Skeletal muscle tissue (tissue), 4 donors: ENCODE data around the gene IFNA7. TPM values are rescaled to one million over a fixed set of nuclear protein-coding genes. Genes with fewer than 3 reads are reported as not detected.
"Not testable (repeated sequence)": the region's sequence is repeated elsewhere in the genome, so short reads cannot be mapped to it uniquely, and the experiment has no call there.

Source experiments
- H3K27ac ChIP-seq: one replicate; pipeline ENCODE4 v1.7.0; 2013; ENCODE audit warnings: mild to moderate bottlenecking, low read depth, low read length, inconsistent platforms
- H3K27me3 ChIP-seq, 3 donors: one replicate each; pipeline ENCODE4 v1.7.0; 2013; ENCODE audit warnings: low read length in 3 of 3; ENCODE audit not compliant: control insufficient read depth in 3 of 3, insufficient read depth in 3 of 3
- H3K36me3 ChIP-seq, 3 donors: one replicate each; pipeline ENCODE4 v1.7.0; 2013; ENCODE audit warnings: low read length in 3 of 3; ENCODE audit not compliant: control insufficient read depth in 3 of 3, insufficient read depth in 3 of 3
- H3K4me1 ChIP-seq, 3 donors: one replicate each; pipeline ENCODE4 v1.7.0; 2013; ENCODE audit warnings: low read length in 3 of 3, mild to moderate bottlenecking in 3 of 3; ENCODE audit not compliant: control insufficient read depth in 3 of 3, insufficient read depth in 3 of 3
- H3K4me3 ChIP-seq, 3 donors: one replicate each; pipeline ENCODE4 v1.7.0; 2013; ENCODE audit warnings: low read length in 3 of 3
- H3K9ac ChIP-seq, 3 donors: one replicate each; pipeline ENCODE4 v1.7.0; 2013; ENCODE audit warnings: low read length in 3 of 3, mild to moderate bottlenecking in 3 of 3, moderate library complexity in 2 of 3, low read depth in 1 of 3
- H3K9me3 ChIP-seq, 3 donors: one replicate each; pipeline ENCODE4 v1.7.0; 2013; ENCODE audit warnings: low read length in 3 of 3; ENCODE audit not compliant: control insufficient read depth in 3 of 3
- total RNA-seq: library from RNA; depleted of rRNA; stranded (reverse); fragments of >200 nt; gene quantifications from one replicate; pipeline ENCODE4 v1.2.3, GENCODE V29; 2014
- donor health status: Osteomylitis.

IFNA7 gene
- total RNA-seq, 1 donor from 2014 or later = not detected

DNA sequence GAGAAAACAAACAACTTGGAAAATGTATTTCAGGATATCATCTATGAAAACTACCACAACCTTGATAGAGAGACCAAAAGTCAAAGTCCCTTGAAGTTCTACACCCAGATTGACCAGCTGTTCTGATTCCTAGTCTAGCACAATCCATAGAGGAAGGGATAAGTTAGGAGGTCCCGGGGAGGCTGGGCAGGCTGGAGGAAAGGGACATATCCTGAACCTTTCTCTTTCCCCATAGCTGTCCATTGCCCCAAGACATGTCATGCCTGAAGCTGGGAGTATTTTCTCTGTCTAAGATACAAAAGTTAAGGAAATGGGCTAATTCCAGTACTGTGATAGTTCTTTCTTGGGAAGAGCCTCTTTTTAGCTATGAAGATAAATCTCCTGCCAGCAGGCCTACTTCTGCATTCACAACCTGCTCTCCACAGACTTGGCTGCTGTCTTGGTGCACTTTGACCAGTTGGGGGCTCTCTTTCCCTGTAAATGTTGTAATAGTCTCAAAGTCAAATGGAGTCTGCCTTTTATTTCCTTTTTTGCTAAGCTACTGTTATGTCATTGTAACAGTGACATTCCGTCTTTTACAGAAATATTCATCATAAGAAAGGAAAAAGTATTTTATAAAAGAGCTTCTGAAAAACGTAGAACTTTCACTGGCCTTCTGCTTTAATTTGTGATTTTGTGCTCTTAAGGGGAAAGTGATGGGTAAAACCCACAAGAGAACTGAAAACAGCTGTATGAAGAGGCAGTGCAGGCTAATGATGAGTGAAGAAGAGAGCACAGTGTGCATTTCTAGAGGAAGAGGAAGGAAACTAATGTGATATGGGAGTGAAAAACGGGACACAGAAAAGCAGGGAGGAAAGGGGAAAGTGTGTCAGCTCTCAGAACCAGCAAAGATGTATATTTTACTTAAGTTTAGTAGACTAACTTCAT lies 18.9 kb downstream of the IFNA7 start:
- H3K9me3 ChIP-seq, H3K27ac ChIP-seq, H3K4me3 ChIP-seq, H3K4me1 ChIP-seq, H3K36me3 ChIP-seq, H3K9ac ChIP-seq, H3K27me3 ChIP-seq: not testable (repeated sequence)

DNA sequence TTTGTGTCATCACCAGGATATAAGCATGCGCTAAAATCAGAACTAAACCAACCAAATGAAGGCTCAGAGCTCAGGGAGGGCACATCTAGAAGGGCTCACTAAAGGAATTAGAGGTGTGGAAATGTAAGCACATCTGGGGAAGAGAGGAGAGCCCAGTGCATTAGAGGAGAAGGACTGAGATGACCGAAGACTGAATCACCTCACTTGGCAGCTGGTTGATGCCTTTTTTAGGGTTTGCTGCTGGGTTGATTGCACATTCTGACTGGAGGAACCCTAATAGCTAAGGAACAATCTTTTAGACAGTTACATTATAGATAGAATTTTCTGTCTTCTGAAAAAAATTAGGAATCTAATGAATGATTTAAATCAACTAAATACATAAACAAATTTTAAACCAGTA lies 27.3 kb downstream of the IFNA7 start:
- H3K27me3 ChIP-seq = no peaks in the 10 kb centered on the region
- no peak overlapping the region for H3K9ac ChIP-seq
- no peak overlapping the region for H3K4me3 ChIP-seq
- H3K27ac ChIP-seq = no peak overlapping the region
- H3K36me3 ChIP-seq = no peaks in the 10 kb centered on the region
- no peaks in the 10 kb centered on the region for H3K4me1 ChIP-seq
- no peaks in the 10 kb centered on the region for H3K9me3 ChIP-seq

DNA sequence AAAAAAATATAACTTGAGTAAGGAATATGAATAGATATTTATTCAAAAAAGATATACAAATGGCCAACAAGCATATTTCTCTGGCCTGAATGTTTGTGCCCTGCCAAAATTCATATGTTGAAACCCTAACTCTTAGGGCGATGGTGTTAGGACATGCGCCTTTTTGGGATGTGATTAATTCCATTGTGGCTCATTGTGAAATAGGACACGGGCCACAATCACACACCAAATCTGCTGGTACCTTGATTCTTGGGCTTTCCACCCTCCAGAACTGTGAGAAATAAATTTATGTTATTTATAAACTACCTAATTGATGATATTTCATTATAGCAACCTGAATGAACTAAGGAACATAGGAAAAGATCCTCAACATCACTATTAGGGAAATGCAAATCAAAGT lies 29.8 kb downstream of the IFNA7 start:
- Histone ChIP-seq H3K9me3 (no peaks in the 10 kb centered on the region), H3K36me3 (no peaks in the 10 kb centered on the region), H3K9ac (no peak overlapping the region), H3K4me1 (no peaks in the 10 kb centered on the region), H3K27me3 (no peaks in the 10 kb centered on the region), H3K27ac (no peak overlapping the region), H3K4me3 (no peak overlapping the region)

DNA sequence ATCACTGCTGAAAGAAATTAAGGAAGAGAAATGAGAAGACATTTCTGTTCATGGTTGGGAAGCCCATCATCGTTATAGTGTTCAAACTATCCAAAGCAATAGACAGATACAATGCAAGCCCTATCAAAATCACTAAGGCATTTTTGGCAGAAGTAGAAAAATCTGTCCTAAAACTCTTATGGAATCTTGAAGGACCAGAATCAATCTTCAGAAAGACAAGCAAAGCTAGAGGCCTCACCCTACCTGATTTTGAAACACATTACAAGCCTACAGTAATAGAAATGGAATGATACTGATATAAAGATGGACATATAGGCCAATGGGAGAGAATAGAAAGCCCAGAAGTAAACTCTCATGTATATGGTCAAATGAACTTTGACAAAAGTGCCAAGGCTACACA lies 30.7 kb downstream of the IFNA7 start:
- Histone ChIP-seq H3K9me3 (no peaks in the 10 kb centered on the region), H3K4me3 (no peak overlapping the region), H3K9ac (no peak overlapping the region), H3K27me3 (no peaks in the 10 kb centered on the region), H3K4me1 (no peaks in the 10 kb centered on the region), H3K27ac (no peak overlapping the region), H3K36me3 (no peaks in the 10 kb centered on the region)

DNA sequence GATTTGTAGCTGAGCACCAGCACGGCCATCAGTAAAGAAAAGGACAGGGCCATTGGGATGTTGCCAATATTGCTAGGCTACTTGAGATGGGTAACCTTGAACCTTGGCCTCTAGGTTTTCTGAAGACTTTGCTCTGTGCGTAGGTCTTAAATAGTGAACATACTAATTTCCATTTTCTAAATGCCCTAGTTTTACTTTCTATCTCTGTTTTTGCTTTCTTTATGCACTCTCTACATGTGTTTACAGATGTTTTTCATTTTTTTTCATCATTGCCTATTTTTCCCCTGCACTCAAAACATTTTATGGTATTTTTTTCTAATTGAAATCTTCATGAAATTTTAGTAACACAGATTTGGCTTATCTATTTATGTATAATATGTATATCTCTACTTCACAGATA lies 35.4 kb downstream of the IFNA7 start, which contains the start of gene IFNA21:
IFNA21 (minus strand) TSS at position 101 of the 400 bp plus-strand sequence; CDS start at position 53, 48 bp downstream.
- not testable (repeated sequence) for H3K27me3 ChIP-seq, H3K4me3 ChIP-seq, H3K36me3 ChIP-seq, H3K9me3 ChIP-seq, H3K9ac ChIP-seq, H3K27ac ChIP-seq, H3K4me1 ChIP-seq

DNA sequence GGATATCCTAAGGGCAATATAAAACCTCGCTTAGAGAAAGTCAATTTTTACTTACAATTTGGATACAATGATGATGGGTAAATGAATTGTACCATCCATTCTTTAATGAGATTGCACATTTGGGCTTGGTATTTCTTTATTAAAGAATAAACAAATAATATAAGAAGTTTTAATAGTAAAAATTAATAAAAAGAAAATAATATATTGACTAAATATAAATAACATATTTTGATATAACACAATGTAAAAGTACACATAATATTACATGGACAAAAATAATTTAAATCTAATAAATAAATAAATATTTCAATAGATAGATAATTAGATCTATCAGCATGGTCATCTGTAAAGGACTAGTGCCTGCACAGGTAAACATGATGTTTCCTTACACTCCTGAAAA lies 36.5 kb downstream of the IFNA7 start:
- H3K27me3 ChIP-seq = no peaks in the 10 kb centered on the region

DNA sequence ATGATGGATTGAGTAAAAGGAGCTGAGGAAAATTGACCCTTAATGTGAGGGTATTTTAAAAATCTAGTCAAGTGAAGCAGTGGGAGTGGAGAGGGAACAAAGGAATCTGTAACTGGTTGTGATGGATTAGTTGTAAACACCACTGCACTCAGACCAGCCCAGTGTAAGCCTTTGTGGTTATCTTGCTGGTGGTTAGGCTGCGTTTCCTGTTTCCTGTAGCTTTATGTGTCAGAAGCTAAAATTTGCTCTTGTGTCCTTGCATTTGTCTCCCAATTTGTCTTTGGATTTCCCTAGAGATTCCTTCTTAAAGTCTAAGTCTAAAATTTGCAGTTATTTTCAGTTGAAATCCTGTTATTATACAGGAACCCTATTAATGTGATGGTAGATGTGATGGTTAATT lies 41.8 kb downstream of the IFNA7 start:
- Histone ChIP-seq H3K9ac (no peak overlapping the region), H3K27me3 (no peaks in the 10 kb centered on the region), H3K9me3 (no peaks in the 10 kb centered on the region), H3K4me1 (no peaks in the 10 kb centered on the region), H3K27ac (no peak overlapping the region), H3K36me3 (no peaks in the 10 kb centered on the region), H3K4me3 (no peak overlapping the region)

More for the DNA sequence above, 36.5 kb downstream of the IFNA7 start:
- H3K4me3 ChIP-seq = no peak overlapping the region
- no peaks in the 10 kb centered on the region for H3K9me3 ChIP-seq
- no peaks in the 10 kb centered on the region for H3K4me1 ChIP-seq
- no peaks in the 10 kb centered on the region for H3K36me3 ChIP-seq
- no peak overlapping the region for H3K9ac ChIP-seq
- no peak overlapping the region for H3K27ac ChIP-seq

DNA sequence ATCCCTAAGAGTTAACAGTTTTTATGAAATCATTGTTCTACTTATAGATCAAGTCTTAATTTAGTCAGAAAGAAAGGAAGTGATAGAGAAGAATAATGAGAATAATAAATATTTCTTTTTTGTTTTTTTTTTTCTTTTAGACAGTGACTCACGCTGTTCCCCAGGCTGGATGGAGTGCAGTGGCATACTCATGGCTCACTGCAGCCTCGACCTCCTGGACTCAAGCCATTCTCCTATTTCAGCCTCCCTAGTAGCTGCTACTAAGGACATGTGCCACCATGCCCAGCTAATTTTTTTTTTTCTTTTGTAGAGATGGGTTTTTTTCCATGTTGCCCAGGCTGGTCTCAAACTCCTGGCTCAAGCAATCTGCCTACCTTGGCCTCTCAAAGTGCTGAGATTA lies 46.5 kb downstream of the IFNA7 start:
- Histone ChIP-seq H3K27ac (no peak overlapping the region), H3K36me3 (no peaks in the 10 kb centered on the region), H3K9me3 (no peaks in the 10 kb centered on the region), H3K4me3 (no peak overlapping the region), H3K9ac (no peak overlapping the region), H3K27me3 (no peaks in the 10 kb centered on the region), H3K4me1 (no peaks in the 10 kb centered on the region)

DNA sequence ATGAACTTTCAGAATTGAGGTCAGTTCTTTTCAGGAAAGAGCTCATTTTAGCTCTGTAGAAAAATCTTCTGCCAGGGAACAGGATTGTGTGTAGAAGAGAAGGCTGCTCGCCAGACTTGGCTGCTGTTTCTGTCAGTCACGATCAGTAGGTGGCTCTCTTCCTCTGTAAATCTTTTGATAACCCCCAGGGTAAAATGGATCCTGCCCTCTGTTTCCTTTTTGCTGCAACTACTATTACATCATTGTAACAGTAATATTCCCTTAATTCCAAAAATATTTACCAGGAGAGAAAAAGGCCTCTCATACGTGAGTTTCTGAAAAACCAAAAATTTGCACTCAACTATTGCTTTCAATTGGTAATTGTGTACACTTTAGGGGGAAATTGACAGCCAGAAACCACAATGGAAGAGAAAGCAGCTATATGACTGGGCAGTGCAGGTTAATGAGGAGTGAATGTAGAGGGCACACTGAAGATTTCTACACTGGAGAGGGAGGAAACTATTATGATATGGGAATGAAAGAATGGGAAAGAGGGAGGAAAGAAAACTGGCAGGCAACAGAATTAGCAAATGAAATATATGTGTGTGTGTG lies 47.9 kb downstream of the IFNA7 start:
- no peaks in the 10 kb centered on the region for H3K4me1 ChIP-seq
- no peak overlapping the region for H3K4me3 ChIP-seq
- H3K9ac ChIP-seq = no peak overlapping the region
- H3K27ac ChIP-seq = no peak overlapping the region
- H3K9me3 ChIP-seq = no peaks in the 10 kb centered on the region
- H3K36me3 ChIP-seq = no peaks in the 10 kb centered on the region
- H3K27me3 ChIP-seq = no peaks in the 10 kb centered on the region

DNA sequence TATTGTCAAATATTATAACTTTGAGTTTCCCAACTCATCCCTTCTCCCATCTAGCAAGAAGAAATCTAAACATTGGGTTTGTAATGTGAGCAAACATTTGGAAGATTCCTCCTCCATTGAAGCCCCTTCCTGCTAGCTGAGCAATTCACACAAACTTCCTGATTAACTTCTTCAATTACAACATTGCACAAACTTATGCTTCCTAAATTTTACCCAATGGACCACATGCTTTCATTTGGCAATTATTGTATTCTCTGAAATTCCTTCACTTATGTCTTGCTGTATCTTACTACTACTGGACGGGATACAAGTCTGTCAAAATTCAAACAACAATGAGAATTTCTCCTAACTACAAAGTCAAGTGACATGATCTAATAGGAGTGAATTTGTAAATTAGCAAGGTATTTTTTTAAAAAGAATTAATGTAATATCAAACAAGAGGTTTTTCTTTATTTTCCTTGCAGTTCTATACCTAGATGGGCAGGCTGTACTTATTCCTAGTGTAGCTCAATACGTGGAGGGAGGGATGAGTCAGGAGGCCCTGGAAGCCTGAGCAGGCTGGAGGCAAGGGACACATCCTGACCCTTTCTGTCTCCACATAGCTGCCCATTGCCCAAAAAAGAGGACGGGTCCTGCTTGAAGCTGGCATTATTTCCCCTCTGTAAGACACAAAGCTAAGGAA lies 48.5 kb downstream of the IFNA7 start:
- H3K36me3 ChIP-seq = no peaks in the 10 kb centered on the region
- H3K4me3 ChIP-seq = no peak overlapping the region
- H3K9me3 ChIP-seq = no peaks in the 10 kb centered on the region
- no peaks in the 10 kb centered on the region for H3K4me1 ChIP-seq
- no peaks in the 10 kb centered on the region for H3K27me3 ChIP-seq
- no peak overlapping the region for H3K9ac ChIP-seq
- no peak overlapping the region for H3K27ac ChIP-seq
